Right cardiac atrium (tissue), 5 donors: ENCODE results near the gene FCMR. TPM values are rescaled to one million over a fixed set of nuclear protein-coding genes. Genes with fewer than 3 reads are reported as not detected.
"Not testable (repeated sequence)": the region's sequence is repeated elsewhere in the genome, so short reads cannot be mapped to it uniquely, and the experiment has no call there.

ENCODE experiments used
- ATAC-seq, 2 donors: fragments of 200-7000 bp; cut with Tn5 transposase; one replicate each; pipeline versions ENCODE4 v1.8.0 to v1.9.1; 2020; ENCODE audit warnings: moderate library complexity in 2 of 2, mild to moderate bottlenecking in 1 of 2
- DNase-seq, 3 donors: peaks; one replicate each; pipeline ENCODE4 v3.0.0-alpha.2; 2020
- H3K27ac ChIP-seq: one replicate; pipeline ENCODE4 v1.5.1; 2013; ENCODE audit warnings: mild to moderate bottlenecking, low read length, control low read depth, moderate library complexity
- H3K27me3 ChIP-seq: one replicate; pipeline ENCODE4 v1.6.1; 2013; ENCODE audit not compliant: control insufficient read depth, insufficient read depth
- H3K4me1 ChIP-seq: one replicate; pipeline ENCODE4 v1.6.1; 2013; ENCODE audit warnings: low read length; ENCODE audit not compliant: control insufficient read depth, insufficient read depth
- H3K4me3 ChIP-seq: one replicate; pipeline ENCODE4 v1.5.1; 2013; ENCODE audit warnings: low read length, control low read depth
- H3K9me3 ChIP-seq: one replicate; pipeline ENCODE4 v1.6.1; 2013; ENCODE audit warnings: low read length; ENCODE audit not compliant: control insufficient read depth
- WGBS: extraction: QIAGEN DNeasy Blood & Tissue Kit; methylation state at CpG from one replicate; pipeline ENCODE4 v1.1.7; 2013; 5-methylcytosine and 5-hydroxymethylcytosine counted together
- intact Hi-C, 4 donors: fragments of 100-400 bp; cut with DNase I; formaldehyde crosslinking; loops; one replicate each; pipeline versions ENCODE4 v1.11.0 to v1.14.0; 2022 to 2023
- polyA plus RNA-seq: library from polyadenylated mRNA; stranded (reverse); fragments of 200-250 nt; gene quantifications from one replicate; pipeline ENCODE4 v1.2.3, GENCODE V29; 2013
- total RNA-seq, 4 donors: library from RNA; stranded (reverse); fragmentation: NEBNext Ultra II Directional; extraction: Animal tissue kit (Norgen Biotek cat#: 25700); gene quantifications; one replicate each; pipeline ENCODE4 v1.2.1, GENCODE V29; 2021
- donor health status: healthy with polysubstance abuse.
- donor health status: DM: no; HTN: yes; CAD: no.
- donor health status: DM: no; HTN: no; CAD: no.
- donor health status: DM: no; HTN: yes; CAD: no; lungs with severe emphysema.
- donor health status: DM: yes; HTN: yes; CAD: no.

The FCMR gene
- total and polyA plus RNA-seq, 5 donors: 0.81 to 2.7 (median 1.8) TPM

DNA sequence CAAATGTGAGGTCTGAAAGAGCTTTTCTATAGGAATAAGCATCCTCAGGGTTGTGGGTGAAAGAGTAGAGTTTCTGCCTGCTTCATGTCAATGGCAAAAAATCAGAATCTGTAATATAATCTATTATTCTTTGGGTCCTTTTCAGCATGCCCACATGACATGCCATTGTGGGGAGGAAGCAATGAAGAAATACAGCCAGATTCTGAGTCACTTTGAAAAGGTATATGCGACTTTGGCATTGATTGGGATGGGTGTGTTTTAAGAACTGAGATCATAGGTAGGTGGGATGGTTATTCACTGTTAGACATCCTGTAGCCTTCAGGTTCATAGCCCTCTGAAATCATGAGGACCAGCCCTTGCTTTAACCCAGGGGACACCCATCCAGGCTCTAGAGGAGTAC, 54.5 kb downstream of the FCMR start:
- no peak overlapping the region for H3K27ac ChIP-seq
- WGBS: 95% methylated on average over 1 of the region's 1 CpG
- no peaks in the 10 kb centered on the region for H3K27me3 ChIP-seq
- DNase-seq (no peak), ATAC-seq (no peak)
- H3K9me3 ChIP-seq: no peaks in the 10 kb centered on the region
- intact Hi-C loops: loop anchor here in 1 of 4 donors (5.0 kb wide), 1 partner anchor 40 kb away; no protein-coding TSS in a partner anchor
- no peak overlapping the region for H3K4me3 ChIP-seq
- H3K4me1 ChIP-seq: no peaks in the 10 kb centered on the region

DNA sequence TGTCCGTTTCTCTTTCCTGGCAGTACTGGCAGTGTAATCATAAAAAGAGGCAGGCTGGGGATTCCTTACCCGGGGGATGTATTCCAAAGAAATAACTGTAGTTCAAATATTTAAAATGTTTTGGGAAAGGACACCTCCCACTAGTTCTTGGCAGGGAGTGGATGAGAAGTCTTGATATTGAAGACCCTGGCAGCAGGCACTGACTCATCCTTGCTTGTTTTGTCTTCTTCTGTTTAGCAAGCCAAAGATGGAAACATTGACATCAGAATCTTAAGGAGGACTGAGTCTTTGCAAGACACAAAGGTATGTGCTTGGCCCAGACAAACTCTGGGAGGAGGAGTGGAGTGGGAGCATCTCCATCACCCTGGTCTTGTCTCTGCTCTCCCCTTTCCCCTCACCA, 55.7 kb downstream of the FCMR start:
- H3K4me1 ChIP-seq: no peaks in the 10 kb centered on the region
- WGBS: 38% methylated on average over 2 of the region's 2 CpGs
- no peaks in the 10 kb centered on the region for H3K27me3 ChIP-seq
- no peaks in the 10 kb centered on the region for H3K9me3 ChIP-seq
- DNase-seq (no peak), ATAC-seq (no peak)
- H3K4me3 ChIP-seq: no peak overlapping the region
- H3K27ac ChIP-seq: no peak overlapping the region
- intact Hi-C loops: loop anchor here in 1 of 4 donors (5.0 kb wide), 1 partner anchor 41 kb away; no protein-coding TSS in a partner anchor

DNA sequence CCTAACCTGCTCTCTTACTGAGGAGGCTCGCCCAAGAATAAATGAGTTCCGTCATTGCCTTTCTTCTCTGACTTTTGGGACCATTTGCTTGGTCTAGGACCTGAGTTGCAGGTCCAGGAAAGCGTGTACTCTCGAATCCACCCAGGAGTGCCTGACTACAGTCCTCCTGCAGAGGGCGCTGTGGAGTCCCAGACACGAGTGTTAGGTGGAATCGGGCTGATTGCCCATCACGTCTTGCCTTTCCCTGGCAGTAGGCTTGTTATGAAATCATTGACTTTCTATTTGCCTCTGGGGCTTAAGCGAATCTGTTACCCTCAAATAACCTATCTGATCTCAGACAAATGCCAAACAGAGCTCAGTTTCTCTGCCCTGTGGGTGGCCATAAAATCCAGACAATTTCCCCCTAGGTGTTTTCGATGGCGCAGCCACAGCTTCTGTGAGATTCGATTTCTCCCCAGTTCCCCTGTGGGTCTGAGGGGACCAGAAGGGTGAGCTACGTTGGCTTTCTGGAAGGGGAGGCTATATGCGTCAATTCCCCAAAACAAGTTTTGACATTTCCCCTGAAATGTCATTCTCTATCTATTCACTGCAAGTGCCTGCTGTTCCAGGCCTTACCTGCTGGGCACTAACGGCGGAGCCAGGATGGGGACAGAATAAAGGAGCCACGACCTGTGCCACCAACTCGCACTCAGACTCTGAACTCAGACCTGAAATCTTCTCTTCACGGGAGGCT, 56.6 kb downstream of the FCMR start, which contains the start of gene IL20:
Gene IL20 (plus strand): TSS at position 685 of the 733 bp plus-strand sequence. CDS start 230 bp downstream, outside the sequence.
- H3K27me3 ChIP-seq: no peaks in the 10 kb centered on the region
- H3K9me3 ChIP-seq: no peaks in the 10 kb centered on the region
- DNase-seq (peak; percentile 72 to 87 (median 86)), ATAC-seq (peak; percentile 56 to 66)
- H3K27ac ChIP-seq: no peak within 1 kb of the TSS
- intact Hi-C loops: loop anchor here in 2 of 4 donors (5.0 kb wide), 2 partner anchors 42 to 47 kb away; no protein-coding TSS in a partner anchor
- no peaks in the 10 kb centered on the region for H3K4me1 ChIP-seq
- H3K4me3 ChIP-seq: no peak within 1 kb of the TSS
- WGBS: 54% methylated on average over 19 of the region's 19 CpGs

DNA sequence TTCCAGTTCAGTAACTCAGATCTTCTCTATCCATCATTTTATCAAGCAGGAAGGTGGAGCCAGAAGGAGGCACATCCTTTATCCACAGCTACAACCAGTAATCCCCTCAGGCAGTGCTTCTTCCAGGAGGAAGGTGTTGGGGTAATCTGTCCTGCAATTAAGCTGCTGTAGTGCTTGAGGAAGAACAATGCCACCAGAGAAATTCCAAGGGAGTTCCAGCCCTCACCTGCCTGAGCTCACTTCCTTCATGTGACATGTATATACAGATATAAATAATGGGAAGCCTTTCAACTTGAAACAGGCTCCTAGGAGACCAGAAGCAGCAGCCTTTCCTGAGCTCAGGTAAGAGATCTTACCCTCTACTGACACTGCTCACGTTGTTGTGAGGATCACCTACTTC, 58.5 kb downstream of the FCMR start:
- H3K4me3 ChIP-seq: no peak overlapping the region
- intact Hi-C loops: loop anchor here in 1 of 4 donors (5.0 kb wide), 1 partner anchor 49 kb away; no protein-coding TSS in a partner anchor
- 78% methylated on average over 1 of the region's 1 CpG for WGBS
- DNase-seq: no peak
- no peaks in the 10 kb centered on the region for H3K4me1 ChIP-seq
- H3K27ac ChIP-seq: no peak overlapping the region
- no peak for ATAC-seq
- H3K9me3 ChIP-seq: no peaks in the 10 kb centered on the region
- no peaks in the 10 kb centered on the region for H3K27me3 ChIP-seq

DNA sequence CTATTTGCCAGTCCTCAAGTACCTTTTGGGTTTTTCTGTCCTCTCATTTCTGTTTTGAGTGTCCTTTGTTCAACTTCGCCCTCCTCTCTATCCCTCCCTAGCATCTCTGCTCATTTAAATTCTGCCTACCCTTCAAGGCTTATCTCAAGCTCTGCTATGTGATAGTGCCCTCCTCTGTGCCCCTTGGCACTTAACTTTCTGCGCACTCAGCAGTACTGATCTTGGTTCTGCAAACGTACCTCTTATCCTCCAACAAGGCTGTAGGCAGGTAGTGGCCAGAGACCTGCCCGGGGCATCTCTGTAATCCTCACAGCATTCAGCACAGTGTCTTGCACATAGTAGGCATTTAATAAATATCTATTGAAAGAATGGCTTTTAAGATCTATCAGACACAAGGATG, 61.6 kb downstream of the FCMR start:
- 85% methylated on average over 4 of the region's 4 CpGs for WGBS
- Histone ChIP-seq H3K4me1 (no peaks in the 10 kb centered on the region), H3K27me3 (no peaks in the 10 kb centered on the region), H3K27ac (no peak overlapping the region), H3K4me3 (no peak overlapping the region), H3K9me3 (no peaks in the 10 kb centered on the region)
- DNase-seq (no peak), ATAC-seq (no peak)
- intact Hi-C loops: loop anchor here in 1 of 4 donors (5.0 kb wide), 1 partner anchor 52 kb away; no protein-coding TSS in a partner anchor

DNA sequence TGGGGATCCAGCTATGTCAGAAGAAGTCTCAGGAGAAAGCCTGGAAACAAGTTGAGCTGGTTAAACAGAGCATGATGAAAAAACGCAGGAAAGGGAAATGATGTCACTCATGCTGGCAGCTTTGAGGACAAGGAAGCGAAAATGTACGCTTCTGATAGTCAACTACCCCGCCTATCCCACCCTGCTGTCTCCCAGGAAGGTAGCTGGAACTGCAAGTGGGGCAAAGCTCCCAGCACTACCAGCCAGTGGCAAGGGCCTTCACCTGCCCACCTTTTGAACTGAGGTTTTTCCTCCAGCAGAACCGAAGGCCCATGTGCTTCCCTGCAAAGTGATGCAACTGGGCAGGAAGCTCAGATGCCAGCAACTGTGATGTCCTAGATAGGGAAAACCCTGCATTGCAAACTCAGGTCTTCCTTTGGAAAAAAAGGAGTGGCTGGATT, 62.6 kb downstream of the FCMR start:
- intact Hi-C loops: no loop called here
- Histone ChIP-seq H3K4me3 (no peak overlapping the region), H3K27ac (no peak overlapping the region), H3K9me3 (no peaks in the 10 kb centered on the region), H3K27me3 (no peaks in the 10 kb centered on the region), H3K4me1 (no peaks in the 10 kb centered on the region)
- ATAC-seq (peak; percentile 14 to 40), DNase-seq (no peak)
- WGBS: 47% methylated on average over 5 of the region's 5 CpGs

DNA sequence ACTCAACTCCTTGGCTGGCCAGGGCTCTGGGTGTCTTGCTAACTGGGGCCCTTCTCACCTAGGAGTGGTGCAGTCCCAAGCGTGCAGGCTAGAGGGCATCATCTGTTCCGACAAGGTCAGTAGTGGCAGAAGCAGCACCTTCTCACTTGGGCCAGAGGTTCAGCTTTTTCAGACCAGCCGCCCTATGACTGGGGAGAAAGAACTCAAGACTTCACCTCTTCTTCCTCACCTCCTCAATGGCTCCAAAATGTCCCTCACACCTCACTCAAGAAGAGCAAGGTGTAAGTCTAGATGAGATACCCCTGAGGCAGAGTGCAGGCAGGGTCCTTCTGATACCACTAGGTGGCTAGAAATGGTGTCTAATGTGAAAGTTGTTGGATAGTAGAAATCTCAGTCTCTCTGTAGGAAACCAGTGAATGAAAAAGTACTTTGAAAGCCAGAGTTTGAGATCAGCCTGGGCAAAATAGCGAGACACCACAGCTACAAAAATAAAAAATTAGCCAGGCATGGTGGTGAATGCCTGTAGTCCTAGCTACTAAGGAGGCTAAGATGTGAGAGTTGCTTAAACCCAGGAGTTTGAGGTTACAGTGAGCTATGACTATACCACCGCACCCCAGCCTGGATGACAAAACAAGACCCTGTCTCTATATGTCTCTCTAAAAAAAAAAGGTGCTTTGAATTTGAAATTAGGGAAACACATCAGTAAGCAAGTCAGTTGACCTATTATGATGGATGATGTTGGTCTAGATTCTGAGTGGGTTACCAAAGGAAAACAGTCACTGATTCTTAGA, 64.9 kb downstream of the FCMR start:
- WGBS: 93% methylated on average over 5 of the region's 5 CpGs
- H3K27me3 ChIP-seq: no peaks in the 10 kb centered on the region
- H3K9me3 ChIP-seq: no peaks in the 10 kb centered on the region
- H3K27ac ChIP-seq: no peak overlapping the region
- DNase-seq (peak in 1 of 3 donors; percentile 46), ATAC-seq (no peak)
- H3K4me3 ChIP-seq: no peak overlapping the region
- no peaks in the 10 kb centered on the region for H3K4me1 ChIP-seq
- intact Hi-C loops: no loop called here

DNA sequence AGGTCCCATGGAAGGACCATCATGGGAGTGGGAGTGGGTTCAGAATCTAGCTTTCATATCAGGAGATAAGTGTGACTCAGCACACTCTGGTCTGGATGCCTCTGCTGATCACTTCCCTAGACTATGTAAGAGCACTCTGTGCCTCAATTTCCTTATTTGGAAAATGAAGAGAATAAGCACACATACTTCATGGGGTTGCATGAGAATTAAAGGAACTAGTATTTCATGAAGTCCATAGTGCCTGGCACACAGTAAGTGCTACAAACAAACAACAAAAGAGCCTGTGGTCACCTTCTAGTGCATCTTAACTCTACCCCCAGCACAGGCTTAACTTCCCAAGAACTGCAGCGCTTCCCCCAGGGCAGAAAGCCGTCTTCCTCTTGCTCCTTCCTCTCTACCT, 65.9 kb downstream of the FCMR start:
- intact Hi-C loops: no loop called here

DNA sequence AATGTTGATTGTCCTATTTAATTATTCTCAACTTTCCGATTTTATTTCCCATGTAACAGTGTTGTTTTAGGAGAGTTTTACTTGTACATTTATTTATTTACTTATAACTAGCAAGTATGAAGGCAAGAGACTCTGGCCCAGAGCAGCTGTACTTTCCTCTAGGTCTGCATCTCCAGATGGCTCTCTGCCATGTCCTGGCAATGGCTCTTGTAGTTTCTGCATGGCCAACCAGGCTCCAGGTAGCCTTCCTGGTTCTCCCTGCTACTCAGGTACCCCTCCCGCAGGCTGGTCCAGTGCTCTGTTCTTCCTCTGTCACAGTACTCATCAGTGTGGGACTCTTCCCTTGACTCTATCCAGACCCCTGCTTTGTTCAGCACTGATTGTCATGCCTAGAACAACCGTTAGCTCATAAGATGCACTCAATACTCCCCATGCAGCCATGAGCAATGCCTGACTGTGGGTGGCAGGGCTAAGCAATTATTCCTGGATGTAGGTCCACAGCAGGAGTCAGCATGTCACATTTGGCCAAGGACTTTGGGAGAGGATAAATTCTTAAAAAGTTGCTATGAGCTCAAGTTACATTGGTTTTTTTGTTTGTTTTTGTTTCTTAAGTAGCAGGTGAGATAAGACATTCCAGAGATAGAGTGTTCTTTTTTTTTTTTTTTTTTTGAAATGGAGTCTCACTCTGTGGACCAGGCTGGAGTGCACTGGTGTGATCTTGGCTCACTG, 67.2 kb downstream of the FCMR start:
- H3K4me1 ChIP-seq: no peaks in the 10 kb centered on the region
- no peak for ATAC-seq
- no peak for DNase-seq
- no peaks in the 10 kb centered on the region for H3K9me3 ChIP-seq
- no peak overlapping the region for H3K4me3 ChIP-seq
- H3K27ac ChIP-seq: no peak overlapping the region
- 72% methylated on average over 3 of the region's 3 CpGs for WGBS
- H3K27me3 ChIP-seq: no peaks in the 10 kb centered on the region
- intact Hi-C loops: no loop called here

More for the DNA sequence above, 65.9 kb downstream of the FCMR start:
- ATAC-seq (no peak), DNase-seq (no peak)
- 88% methylated on average over 2 of the region's 2 CpGs for WGBS
- Histone ChIP-seq H3K27me3 (no peaks in the 10 kb centered on the region), H3K4me3 (no peak overlapping the region), H3K4me1 (no peaks in the 10 kb centered on the region), H3K9me3 (no peaks in the 10 kb centered on the region), H3K27ac (no peak overlapping the region)

DNA sequence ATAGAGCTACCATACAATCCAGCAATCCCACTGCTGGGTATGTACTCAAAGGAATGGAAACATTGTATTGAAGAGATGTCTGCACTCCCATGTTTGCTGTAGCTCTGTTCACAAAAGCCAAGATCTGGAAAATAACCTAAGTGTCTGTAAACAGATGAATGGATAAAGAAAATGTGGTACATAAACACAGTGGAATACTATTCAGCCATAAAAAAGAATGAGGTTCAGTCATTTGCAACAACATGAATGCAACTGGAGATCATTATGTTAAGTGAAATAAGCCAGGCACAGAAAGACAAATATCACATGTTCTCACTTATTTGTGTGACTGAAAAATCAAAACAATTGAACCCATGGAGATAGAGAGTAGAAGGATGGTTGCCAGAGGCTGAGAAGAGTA, 68.0 kb downstream of the FCMR start:
- H3K4me3 ChIP-seq, intact Hi-C loops, H3K27me3 ChIP-seq, DNase-seq, H3K27ac ChIP-seq, H3K4me1 ChIP-seq, ATAC-seq, H3K9me3 ChIP-seq: not testable (repeated sequence)
